Peyer's patch (tissue), 4 donors: Measurements from ENCODE around the gene CHST11.

Experiments used
- CTCF ChIP-seq, 6 experiments: fragments of 450-650 bp in 4 of 6; fragments of 200-600 bp in 2 of 6; sonication (generic) in 1 of 6; IDR thresholded peaks; one replicate each; pipeline ENCODE4 v1.5.1; 2017 to 2019; ENCODE audit warnings: antibody characterized with exemption in 6 of 6, mild to moderate bottlenecking in 3 of 6, moderate library complexity in 1 of 6
- POLR2A ChIP-seq, 2 donors: fragments of 450-650 bp; IDR thresholded peaks; one replicate each; pipeline ENCODE4 v1.5.1; 2017; ENCODE audit warnings: antibody characterized with exemption in 2 of 2, mild to moderate bottlenecking in 2 of 2, moderate library complexity in 2 of 2

DNA sequence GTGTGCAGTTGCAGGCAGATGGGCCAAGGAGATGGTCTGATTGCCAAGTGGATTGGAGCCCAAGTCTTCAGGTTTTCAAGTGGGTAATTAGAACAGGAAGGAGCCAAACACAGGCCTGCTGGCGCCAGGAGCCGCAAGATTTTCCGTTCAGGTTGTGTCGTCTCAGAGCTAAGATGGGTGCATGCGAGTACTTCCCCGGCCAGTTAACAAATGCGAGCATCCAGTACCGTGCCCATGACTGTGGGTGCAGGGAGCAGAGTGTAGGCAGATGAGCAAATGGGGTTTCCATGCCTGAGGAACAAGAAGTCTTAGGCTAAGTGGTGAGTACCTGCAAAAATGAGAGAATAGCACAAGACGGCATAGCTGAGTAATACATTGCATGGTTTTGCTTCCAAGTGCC, 90.5 kb downstream of the CHST11 start:
- no peak for TF ChIP-seq POLR2A (IDR thresholded peaks at IDR 0.05)
- no peak for TF ChIP-seq CTCF (IDR thresholded peaks at IDR 0.05)
